Endothelial cell (in vitro differentiated cells): ENCODE results near the gene SLC52A1. TPM values are rescaled to one million over a fixed set of nuclear protein-coding genes. Genes with fewer than 3 reads are reported as not detected.

ENCODE experiments used
- DNase-seq: peaks from one replicate; pipeline ENCODE4 v3.0.0; 2021; ENCODE audit warnings: low spot score
- H3K27ac Mint-ChIP-seq: one replicate; pipeline ENCODE4 v1.8.0; 2021; ENCODE audit warnings: mixed read lengths, inconsistent platforms; ENCODE audit not compliant: unreplicated experiment
- H3K27me3 Mint-ChIP-seq: one replicate; pipeline ENCODE4 v1.8.0; 2021; ENCODE audit warnings: mild to moderate bottlenecking, moderate library complexity, mixed read lengths, inconsistent platforms; ENCODE audit not compliant: unreplicated experiment
- H3K36me3 Mint-ChIP-seq: one replicate; pipeline ENCODE4 v1.8.0; 2021; ENCODE audit warnings: mild to moderate bottlenecking, low read depth, mixed read lengths, inconsistent platforms; ENCODE audit not compliant: unreplicated experiment
- H3K4me1 Mint-ChIP-seq: one replicate; pipeline ENCODE4 v1.8.0; 2021; ENCODE audit warnings: mild to moderate bottlenecking, mixed read lengths, inconsistent platforms; ENCODE audit not compliant: unreplicated experiment
- H3K4me3 Mint-ChIP-seq: one replicate; pipeline ENCODE4 v1.8.0; 2021; ENCODE audit warnings: mild to moderate bottlenecking, mixed read lengths, inconsistent platforms; ENCODE audit not compliant: unreplicated experiment
- H3K9me3 Mint-ChIP-seq: one replicate; pipeline ENCODE4 v1.8.0; 2021; ENCODE audit warnings: mixed read lengths, inconsistent platforms; ENCODE audit not compliant: unreplicated experiment
- total RNA-seq: library from RNA; stranded (reverse); fragmentation: NEBNext Ultra II Directional; extraction: Animal tissue kit (Norgen Biotek cat#: 25700); gene quantifications from one replicate; pipeline ENCODE4 v1.2.1, GENCODE V29; 2021; ENCODE audit not compliant: unreplicated experiment
- TF ChIP-seq, protein P1 (sequence below): fragments of 200-600 bp; sonication (generic); IDR thresholded peaks from one replicate; pipeline ENCODE4 v1.5.0; 2021; ENCODE audit warnings: antibody characterized with exemption; ENCODE audit not compliant: unreplicated experiment

The SLC52A1 gene
- total RNA-seq, 1 donor from 2014 or later = 0.21 TPM

DNA sequence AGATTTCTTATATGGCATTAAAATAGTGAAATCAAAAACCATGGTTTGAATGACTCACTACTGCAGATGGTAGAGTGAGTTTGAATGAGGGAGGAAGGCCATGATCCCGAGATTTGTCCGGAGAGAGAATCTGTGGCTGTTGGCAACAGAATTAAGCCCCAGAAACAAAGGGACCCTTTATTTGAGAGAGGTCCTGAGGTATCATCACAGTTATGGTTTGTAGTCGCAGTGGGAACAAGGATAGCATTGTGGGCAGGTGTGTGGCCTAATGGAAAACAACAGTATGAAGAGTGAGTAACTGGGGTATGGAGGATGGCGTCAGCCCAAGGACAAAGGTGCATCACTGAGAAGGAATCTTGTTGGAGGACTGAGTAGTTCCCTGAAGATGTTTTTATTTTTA, 34.5 kb upstream of the SLC52A1 start:
- Mint-ChIP-seq H3K4me1 (peaks cover 14% of the 10 kb centered on the region), H3K4me3 (no peak overlapping the region), H3K27me3 (peaks cover 6% of the 10 kb centered on the region), H3K27ac (no peak overlapping the region), H3K9me3 (no peaks in the 10 kb centered on the region), H3K36me3 (no peaks in the 10 kb centered on the region)
- TF ChIP-seq, protein P1, sequence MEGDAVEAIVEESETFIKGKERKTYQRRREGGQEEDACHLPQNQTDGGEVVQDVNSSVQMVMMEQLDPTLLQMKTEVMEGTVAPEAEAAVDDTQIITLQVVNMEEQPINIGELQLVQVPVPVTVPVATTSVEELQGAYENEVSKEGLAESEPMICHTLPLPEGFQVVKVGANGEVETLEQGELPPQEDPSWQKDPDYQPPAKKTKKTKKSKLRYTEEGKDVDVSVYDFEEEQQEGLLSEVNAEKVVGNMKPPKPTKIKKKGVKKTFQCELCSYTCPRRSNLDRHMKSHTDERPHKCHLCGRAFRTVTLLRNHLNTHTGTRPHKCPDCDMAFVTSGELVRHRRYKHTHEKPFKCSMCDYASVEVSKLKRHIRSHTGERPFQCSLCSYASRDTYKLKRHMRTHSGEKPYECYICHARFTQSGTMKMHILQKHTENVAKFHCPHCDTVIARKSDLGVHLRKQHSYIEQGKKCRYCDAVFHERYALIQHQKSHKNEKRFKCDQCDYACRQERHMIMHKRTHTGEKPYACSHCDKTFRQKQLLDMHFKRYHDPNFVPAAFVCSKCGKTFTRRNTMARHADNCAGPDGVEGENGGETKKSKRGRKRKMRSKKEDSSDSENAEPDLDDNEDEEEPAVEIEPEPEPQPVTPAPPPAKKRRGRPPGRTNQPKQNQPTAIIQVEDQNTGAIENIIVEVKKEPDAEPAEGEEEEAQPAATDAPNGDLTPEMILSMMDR = no peak
- DNase-seq = no peak

GRCh38 chr17:5068236-5068635, 33.0 kb upstream of the SLC52A1 start:
- DNase-seq = no peak
- peaks cover 6% of the 10 kb centered on the region for H3K27me3 Mint-ChIP-seq
- H3K4me1 Mint-ChIP-seq = peaks cover 12% of the 10 kb centered on the region
- TF ChIP-seq, protein P1 = no peak
- no peak overlapping the region for H3K27ac Mint-ChIP-seq
- no peaks in the 10 kb centered on the region for H3K36me3 Mint-ChIP-seq
- H3K9me3 Mint-ChIP-seq = no peaks in the 10 kb centered on the region
- H3K4me3 Mint-ChIP-seq = no peak overlapping the region

DNA sequence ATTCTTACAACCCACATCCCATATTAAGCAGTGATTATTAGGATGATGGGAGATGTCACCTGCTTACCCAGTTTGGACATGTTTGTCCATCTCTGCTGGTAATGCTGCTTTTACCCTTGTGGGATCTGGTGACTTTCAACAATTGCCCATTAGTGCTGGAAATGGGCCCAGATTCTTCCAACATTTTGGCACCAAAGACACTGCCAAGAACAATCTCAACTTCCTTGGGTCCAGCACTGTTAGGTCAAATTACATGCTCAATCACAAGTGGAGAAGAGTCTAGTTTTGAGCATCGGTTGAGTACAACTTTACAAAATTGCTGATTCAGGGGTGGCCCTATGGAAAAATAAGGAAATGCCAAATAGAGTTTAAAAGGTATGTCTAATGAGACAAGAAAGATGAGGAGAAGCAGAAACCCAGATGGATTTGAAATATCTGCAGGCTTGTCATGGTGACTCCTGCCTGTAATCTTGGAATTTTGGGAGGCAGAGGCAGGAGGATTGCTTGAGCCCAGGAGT, 30.1 kb upstream of the SLC52A1 start:
- Mint-ChIP-seq H3K27me3 (no peaks in the 10 kb centered on the region), H3K4me1 (no peaks in the 10 kb centered on the region), H3K36me3 (no peaks in the 10 kb centered on the region), H3K4me3 (no peak overlapping the region), H3K27ac (no peak overlapping the region), H3K9me3 (no peaks in the 10 kb centered on the region)
- no peak for DNase-seq
- TF ChIP-seq, protein P1 = no peak

DNA sequence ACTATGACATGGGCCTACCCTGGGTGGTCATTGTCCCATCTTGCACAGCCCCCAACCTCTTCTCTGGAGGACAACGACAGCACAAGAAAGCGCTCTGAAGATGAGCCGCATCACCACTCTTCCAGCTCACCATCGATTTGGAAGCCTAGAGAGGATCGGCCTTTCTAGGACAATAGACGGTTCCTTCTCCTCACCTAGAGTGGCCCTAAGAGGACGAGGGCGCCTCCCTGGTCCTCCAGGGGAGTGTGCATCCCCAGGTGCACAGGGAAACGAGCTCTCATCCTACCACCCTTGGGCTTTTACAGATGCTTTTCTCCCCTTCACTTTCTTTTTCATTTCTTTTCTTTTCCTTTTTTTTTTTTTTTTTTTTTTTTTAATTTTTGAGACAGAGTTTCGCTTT, 20.3 kb upstream of the SLC52A1 start:
- TF ChIP-seq, protein P1 = no peak
- Mint-ChIP-seq H3K4me1 (no peaks in the 10 kb centered on the region), H3K36me3 (peaks cover 9% of the 10 kb centered on the region), H3K4me3 (no peak overlapping the region), H3K27ac (no peak overlapping the region), H3K27me3 (peaks cover 2% of the 10 kb centered on the region), H3K9me3 (no peaks in the 10 kb centered on the region)
- no peak for DNase-seq

GRCh38 chr17:5050278-5050677, 15.1 kb upstream of the SLC52A1 start:
- Mint-ChIP-seq H3K27me3 (no peaks in the 10 kb centered on the region), H3K9me3 (no peaks in the 10 kb centered on the region), H3K27ac (peak overlapping the region; percentile 98), H3K4me1 (peaks cover 12% of the 10 kb centered on the region), H3K36me3 (peaks cover 4% of the 10 kb centered on the region), H3K4me3 (no peak overlapping the region)
- DNase-seq = no peak
- TF ChIP-seq, protein P1 = no peak
